Peyer's patch (tissue), 4 donors: ENCODE data around the gene MAPK14.

Experiments
- CTCF ChIP-seq, 6 experiments: fragments of 450-650 bp in 4 of 6; fragments of 200-600 bp in 2 of 6; sonication (generic) in 1 of 6; IDR thresholded peaks; one replicate each; pipeline ENCODE4 v1.5.1; 2017 to 2019; ENCODE audit warnings: antibody characterized with exemption in 6 of 6, mild to moderate bottlenecking in 3 of 6, moderate library complexity in 1 of 6
- POLR2A ChIP-seq, 2 donors: fragments of 450-650 bp; IDR thresholded peaks; one replicate each; pipeline ENCODE4 v1.5.1; 2017; ENCODE audit warnings: antibody characterized with exemption in 2 of 2, mild to moderate bottlenecking in 2 of 2, moderate library complexity in 2 of 2

- TF ChIP-seq POLR2A (IDR thresholded peaks at IDR 0.05) (no peak), CTCF (IDR thresholded peaks at IDR 0.05) (no peak)
These were observed 128.1 kb downstream of the MAPK14 start for GRCh38 chr6:36155662-36156061.
